Type B pancreatic cell (in vitro differentiated cells): ENCODE results near the gene ACSL4. TPM values are rescaled to one million over a fixed set of nuclear protein-coding genes. Genes with fewer than 3 reads are reported as not detected.
A peak's percentile ranks its signal among the peaks of the same experiment; 100 is the strongest.

Source experiments
- DNase-seq: peaks from one replicate; pipeline ENCODE4 v3.0.0; 2021; ENCODE audit warnings: mixed read lengths; ENCODE audit not compliant: unreplicated experiment; ENCODE audit errors: extremely low spot score
- H3K27ac Mint-ChIP-seq: 2 replicates; pipeline ENCODE4 v1.8.0; 2021; ENCODE audit warnings: mild to moderate bottlenecking, mixed read lengths
- H3K27me3 Mint-ChIP-seq: 2 replicates; pipeline ENCODE4 v1.8.0; 2021; ENCODE audit warnings: mixed read lengths
- H3K36me3 Mint-ChIP-seq: 2 replicates; pipeline ENCODE4 v1.8.0; 2021; ENCODE audit warnings: mixed read lengths
- H3K4me1 Mint-ChIP-seq: one replicate; pipeline ENCODE4 v1.8.0; 2021; ENCODE audit warnings: mixed read lengths; ENCODE audit not compliant: unreplicated experiment
- H3K4me3 Mint-ChIP-seq: 2 replicates; pipeline ENCODE4 v1.8.0; 2021; ENCODE audit warnings: mild to moderate bottlenecking, mixed read lengths
- H3K9me3 Mint-ChIP-seq: 2 replicates; pipeline ENCODE4 v1.8.0; 2021; ENCODE audit warnings: mixed read lengths
- total RNA-seq: library from RNA; stranded (reverse); gene quantifications from 2 replicates; pipeline ENCODE4 v1.2.1, GENCODE V29; 2021; ENCODE audit warnings: low replicate concordance
- TF ChIP-seq, protein P1 (sequence below): fragments of 200-600 bp; sonication (generic); conservative IDR thresholded peaks from 2 replicates; pipeline ENCODE4 v1.5.0; 2021; ENCODE audit warnings: antibody characterized with exemption, mild to moderate bottlenecking

ACSL4 gene
- total RNA-seq, 1 donor from 2014 or later, result 42.9 TPM

GRCh38 chrX:109760209-109760921 lies 27.3 kb upstream of the ACSL4 start:
- Mint-ChIP-seq H3K27ac (peak overlapping the region; percentile 61), H3K4me1 (peaks cover 25% of the 10 kb centered on the region), H3K4me3 (peak overlapping the region; percentile 8), H3K27me3 (no peaks in the 10 kb centered on the region), H3K36me3 (peaks cover 3% of the 10 kb centered on the region), H3K9me3 (peaks cover 7% of the 10 kb centered on the region)
- TF ChIP-seq, protein P1, sequence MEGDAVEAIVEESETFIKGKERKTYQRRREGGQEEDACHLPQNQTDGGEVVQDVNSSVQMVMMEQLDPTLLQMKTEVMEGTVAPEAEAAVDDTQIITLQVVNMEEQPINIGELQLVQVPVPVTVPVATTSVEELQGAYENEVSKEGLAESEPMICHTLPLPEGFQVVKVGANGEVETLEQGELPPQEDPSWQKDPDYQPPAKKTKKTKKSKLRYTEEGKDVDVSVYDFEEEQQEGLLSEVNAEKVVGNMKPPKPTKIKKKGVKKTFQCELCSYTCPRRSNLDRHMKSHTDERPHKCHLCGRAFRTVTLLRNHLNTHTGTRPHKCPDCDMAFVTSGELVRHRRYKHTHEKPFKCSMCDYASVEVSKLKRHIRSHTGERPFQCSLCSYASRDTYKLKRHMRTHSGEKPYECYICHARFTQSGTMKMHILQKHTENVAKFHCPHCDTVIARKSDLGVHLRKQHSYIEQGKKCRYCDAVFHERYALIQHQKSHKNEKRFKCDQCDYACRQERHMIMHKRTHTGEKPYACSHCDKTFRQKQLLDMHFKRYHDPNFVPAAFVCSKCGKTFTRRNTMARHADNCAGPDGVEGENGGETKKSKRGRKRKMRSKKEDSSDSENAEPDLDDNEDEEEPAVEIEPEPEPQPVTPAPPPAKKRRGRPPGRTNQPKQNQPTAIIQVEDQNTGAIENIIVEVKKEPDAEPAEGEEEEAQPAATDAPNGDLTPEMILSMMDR, result no peak
- DNase-seq, result no peak

GRCh38 chrX:109753256-109753655 lies 20.2 kb upstream of the ACSL4 start:
- DNase-seq, result no peak
- H3K27ac Mint-ChIP-seq, result no peak overlapping the region
- H3K27me3 Mint-ChIP-seq, result no peaks in the 10 kb centered on the region
- no peak overlapping the region for H3K4me3 Mint-ChIP-seq
- H3K4me1 Mint-ChIP-seq, result peaks cover 7% of the 10 kb centered on the region
- H3K36me3 Mint-ChIP-seq, result peaks cover 4% of the 10 kb centered on the region
- TF ChIP-seq, protein P1, result no peak
- H3K9me3 Mint-ChIP-seq, result no peaks in the 10 kb centered on the region

DNA sequence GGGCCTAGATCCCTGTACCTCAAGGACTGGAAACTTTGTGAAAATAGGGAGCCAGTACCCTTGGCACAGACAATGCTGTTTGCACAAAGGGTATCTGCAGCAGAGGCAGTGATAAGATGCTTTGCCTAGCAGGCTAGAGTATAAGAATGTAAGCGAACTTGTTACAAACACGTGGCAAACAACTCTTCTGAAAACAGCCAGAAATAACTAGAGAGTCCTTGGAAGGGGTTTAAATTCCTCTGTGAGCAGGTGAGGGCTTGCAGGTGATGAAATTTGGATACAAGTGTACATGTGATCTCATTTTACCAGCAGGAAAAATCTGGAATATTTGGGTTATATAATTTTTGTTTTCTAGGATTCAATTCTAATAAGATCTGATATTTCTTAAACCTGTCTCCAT lies 18.6 kb upstream of the ACSL4 start:
- Mint-ChIP-seq H3K9me3 (no peaks in the 10 kb centered on the region), H3K4me3 (no peak overlapping the region), H3K27ac (no peak overlapping the region), H3K27me3 (no peaks in the 10 kb centered on the region), H3K4me1 (peaks cover 7% of the 10 kb centered on the region), H3K36me3 (peaks cover 4% of the 10 kb centered on the region)
- TF ChIP-seq, protein P1, result no peak
- no peak for DNase-seq

DNA sequence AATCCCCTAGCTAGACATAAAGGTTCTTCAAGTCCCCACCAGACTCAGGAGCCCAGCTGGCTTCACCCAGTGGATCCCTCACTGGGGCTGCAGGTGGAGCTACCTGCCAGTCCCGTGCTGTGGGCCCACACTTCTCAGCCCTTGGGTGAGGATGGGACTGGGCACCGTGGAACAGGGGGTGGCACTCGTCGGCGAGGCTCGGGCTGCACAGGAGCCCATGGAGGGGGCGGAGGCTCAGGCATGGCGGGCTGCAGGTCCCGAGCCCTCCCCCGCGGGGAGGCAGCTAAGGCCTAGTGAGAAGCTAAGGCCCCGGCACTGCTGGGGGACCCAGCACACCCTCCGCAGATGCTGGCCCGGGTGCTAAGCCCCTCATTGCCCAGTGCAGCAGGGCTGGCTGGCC lies 16.1 kb upstream of the ACSL4 start:
- DNase-seq, result no peak
- Mint-ChIP-seq H3K27me3 (no peaks in the 10 kb centered on the region), H3K4me1 (peaks cover 7% of the 10 kb centered on the region), H3K9me3 (no peaks in the 10 kb centered on the region), H3K4me3 (no peak overlapping the region), H3K27ac (no peak overlapping the region), H3K36me3 (no peaks in the 10 kb centered on the region)
- TF ChIP-seq, protein P1, result no peak

DNA sequence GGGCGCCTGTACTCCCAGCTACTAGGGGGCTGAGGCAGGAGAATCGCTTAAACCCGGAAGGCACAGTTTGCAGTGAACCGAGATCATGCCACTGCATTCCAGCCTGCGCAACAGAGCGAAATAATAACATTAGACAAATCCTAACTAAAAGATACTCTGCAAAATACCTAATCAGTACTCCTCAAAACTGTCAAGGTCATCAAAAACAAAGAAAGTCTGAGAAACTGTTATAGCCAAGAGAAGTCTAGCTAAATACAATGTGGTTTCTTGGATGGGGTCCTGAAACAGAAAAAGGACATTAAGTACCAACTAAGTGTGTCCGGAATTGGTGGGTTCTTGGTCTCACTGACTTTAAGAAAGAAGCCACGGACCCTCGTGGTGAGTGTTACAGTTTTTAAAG lies 14.6 kb upstream of the ACSL4 start:
- Mint-ChIP-seq H3K9me3 (no peaks in the 10 kb centered on the region), H3K36me3 (no peaks in the 10 kb centered on the region), H3K4me3 (no peak overlapping the region), H3K27me3 (no peaks in the 10 kb centered on the region), H3K4me1 (peaks cover 7% of the 10 kb centered on the region), H3K27ac (no peak overlapping the region)
- no peak for DNase-seq
- TF ChIP-seq, protein P1, result no peak
